BE2C (cell line): ENCODE results near the gene NAV2.
"Not testable (repeated sequence)": the region's sequence is repeated elsewhere in the genome, so short reads cannot be mapped to it uniquely, and the experiment has no call there.

Experiments
- DNase-seq: peaks from one replicate; pipeline ENCODE4 v3.0.0-alpha.2; 2020
- H3K27me3 ChIP-seq: fragments of 250-450 bp; sonication (Bioruptor Pico); 2 replicates; pipeline ENCODE4 v1.5.1; 2020; ENCODE audit warnings: mild to moderate bottlenecking
- H3K36me3 ChIP-seq: fragments of 250-450 bp; sonication (Bioruptor Pico); 2 replicates; pipeline ENCODE4 v1.5.1; 2020; ENCODE audit warnings: mild to moderate bottlenecking
- H3K4me1 ChIP-seq: fragments of 250-450 bp; sonication (Bioruptor Pico); 2 replicates; pipeline ENCODE4 v1.5.1; 2020
- H3K4me3 ChIP-seq: 2 replicates; pipeline ENCODE4 v1.5.1; 2011; ENCODE audit warnings: low read depth, low read length
- H3K9me3 ChIP-seq: fragments of 250-450 bp; sonication (Bioruptor Pico); 2 replicates; pipeline ENCODE4 v1.5.1; 2020
- TF ChIP-seq, protein P1 (sequence below): IDR thresholded peaks from 2 replicates; pipeline ENCODE4 v1.5.1; 2012; ENCODE audit warnings: mild to moderate bottlenecking, low read depth, low read length

The NAV2 gene

DNA sequence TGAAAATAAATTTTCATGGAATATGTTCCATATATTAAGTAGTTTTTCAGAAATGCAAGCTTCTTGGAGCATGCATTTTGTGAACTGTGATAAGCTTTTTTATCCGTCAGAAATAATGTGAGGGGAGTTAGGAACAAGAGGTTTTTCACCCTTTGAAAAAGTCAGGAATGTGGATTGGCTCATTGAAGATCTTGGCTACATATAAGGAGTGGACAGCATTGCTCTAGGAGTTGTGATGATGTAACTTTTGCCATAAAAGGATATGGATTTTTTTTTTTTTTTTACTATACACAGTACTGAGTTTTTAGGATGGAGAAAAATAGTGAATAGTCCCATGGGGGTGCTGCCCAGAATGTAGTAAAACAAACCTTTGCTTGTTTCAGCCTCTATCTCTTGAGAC lies 180.2 kb downstream of the NAV2 start:
- no peaks in the 10 kb centered on the region for H3K36me3 ChIP-seq
- no peak for DNase-seq
- TF ChIP-seq, protein P1, sequence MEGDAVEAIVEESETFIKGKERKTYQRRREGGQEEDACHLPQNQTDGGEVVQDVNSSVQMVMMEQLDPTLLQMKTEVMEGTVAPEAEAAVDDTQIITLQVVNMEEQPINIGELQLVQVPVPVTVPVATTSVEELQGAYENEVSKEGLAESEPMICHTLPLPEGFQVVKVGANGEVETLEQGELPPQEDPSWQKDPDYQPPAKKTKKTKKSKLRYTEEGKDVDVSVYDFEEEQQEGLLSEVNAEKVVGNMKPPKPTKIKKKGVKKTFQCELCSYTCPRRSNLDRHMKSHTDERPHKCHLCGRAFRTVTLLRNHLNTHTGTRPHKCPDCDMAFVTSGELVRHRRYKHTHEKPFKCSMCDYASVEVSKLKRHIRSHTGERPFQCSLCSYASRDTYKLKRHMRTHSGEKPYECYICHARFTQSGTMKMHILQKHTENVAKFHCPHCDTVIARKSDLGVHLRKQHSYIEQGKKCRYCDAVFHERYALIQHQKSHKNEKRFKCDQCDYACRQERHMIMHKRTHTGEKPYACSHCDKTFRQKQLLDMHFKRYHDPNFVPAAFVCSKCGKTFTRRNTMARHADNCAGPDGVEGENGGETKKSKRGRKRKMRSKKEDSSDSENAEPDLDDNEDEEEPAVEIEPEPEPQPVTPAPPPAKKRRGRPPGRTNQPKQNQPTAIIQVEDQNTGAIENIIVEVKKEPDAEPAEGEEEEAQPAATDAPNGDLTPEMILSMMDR, result no peak
- no peaks in the 10 kb centered on the region for H3K4me1 ChIP-seq
- no peaks in the 10 kb centered on the region for H3K27me3 ChIP-seq
- no peak overlapping the region for H3K4me3 ChIP-seq
- H3K9me3 ChIP-seq, result no peaks in the 10 kb centered on the region

DNA sequence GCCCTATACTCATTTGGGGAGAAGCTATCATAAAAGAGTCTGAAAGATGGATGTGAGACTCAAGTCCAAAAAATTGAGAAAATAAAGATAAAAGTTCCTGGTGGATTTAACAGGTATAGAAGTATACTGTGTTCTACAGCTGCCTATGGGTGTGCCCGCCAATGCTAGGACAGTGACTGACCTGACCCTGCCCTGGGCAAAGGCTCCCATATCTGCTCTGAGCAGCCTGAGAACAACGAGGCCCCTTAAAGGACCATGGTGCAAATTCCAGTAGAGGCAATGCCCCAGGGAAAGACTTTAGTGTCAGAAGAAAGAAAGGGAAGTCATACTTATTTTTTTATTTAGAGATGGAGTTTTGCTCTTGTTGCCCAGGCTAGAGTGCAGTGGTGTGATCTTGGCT lies 181.8 kb downstream of the NAV2 start:
- TF ChIP-seq, protein P1, result no peak
- Histone ChIP-seq H3K4me3 (no peak overlapping the region), H3K4me1 (no peaks in the 10 kb centered on the region), H3K36me3 (no peaks in the 10 kb centered on the region), H3K27me3 (no peaks in the 10 kb centered on the region), H3K9me3 (no peaks in the 10 kb centered on the region)
- no peak for DNase-seq

GRCh38 chr11:19895037-19895436 lies 182.4 kb downstream of the NAV2 start:
- not testable (repeated sequence) for H3K4me1 ChIP-seq, H3K4me3 ChIP-seq, DNase-seq, H3K36me3 ChIP-seq, H3K9me3 ChIP-seq, H3K27me3 ChIP-seq

DNA sequence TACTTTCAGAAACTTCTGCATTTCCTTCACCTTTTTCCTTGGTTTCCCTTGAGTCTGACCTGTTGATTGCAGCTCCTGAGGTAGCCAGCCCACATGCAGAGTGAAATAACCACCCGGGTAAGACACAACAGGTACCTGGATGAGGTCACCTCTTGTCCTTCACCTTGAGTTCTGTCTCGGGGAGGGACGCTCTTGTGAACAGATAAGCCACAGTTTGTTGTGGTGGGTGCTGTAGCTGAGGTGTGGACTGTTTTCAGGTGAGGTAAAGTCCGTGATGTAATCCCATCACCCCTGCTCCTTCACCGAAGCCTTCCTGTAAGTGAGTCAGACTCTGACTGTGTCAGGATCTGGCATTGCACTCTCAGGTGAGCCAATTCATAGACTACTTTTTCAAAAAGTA lies 183.1 kb downstream of the NAV2 start:
- Histone ChIP-seq H3K4me1 (no peaks in the 10 kb centered on the region), H3K4me3 (no peak overlapping the region), H3K9me3 (no peaks in the 10 kb centered on the region), H3K36me3 (no peaks in the 10 kb centered on the region), H3K27me3 (no peaks in the 10 kb centered on the region)
- TF ChIP-seq, protein P1, result no peak
- no peak for DNase-seq

DNA sequence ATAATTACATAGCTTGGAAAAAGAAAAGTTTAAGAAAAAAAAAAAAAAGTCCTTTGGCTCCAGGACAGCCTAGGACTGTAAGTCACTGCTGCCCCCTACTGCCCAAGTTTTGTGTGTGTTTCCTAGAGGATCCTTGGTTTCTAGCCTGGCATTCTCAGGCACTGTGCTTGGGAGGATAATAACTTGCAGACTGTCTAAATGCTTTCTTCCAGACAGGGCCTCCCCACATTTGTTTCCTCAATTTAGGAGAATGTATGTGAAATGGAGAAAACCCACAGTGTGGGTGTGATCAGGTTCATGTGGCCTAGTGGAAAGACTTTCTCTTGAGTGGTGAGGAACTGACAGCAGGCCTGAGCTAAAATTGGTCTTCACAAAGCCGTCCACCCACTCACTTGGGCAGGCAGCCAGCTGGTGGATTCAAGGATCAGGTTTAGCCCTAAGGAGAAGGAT lies 191.0 kb downstream of the NAV2 start:
- no peaks in the 10 kb centered on the region for H3K27me3 ChIP-seq
- no peak overlapping the region for H3K4me3 ChIP-seq
- peak; percentile 72 for DNase-seq
- TF ChIP-seq, protein P1, result peak; percentile 73
- no peaks in the 10 kb centered on the region for H3K9me3 ChIP-seq
- no peaks in the 10 kb centered on the region for H3K4me1 ChIP-seq
- no peaks in the 10 kb centered on the region for H3K36me3 ChIP-seq

- Histone ChIP-seq H3K9me3 (no peaks in the 10 kb centered on the region), H3K27me3 (no peaks in the 10 kb centered on the region), H3K4me1 (no peaks in the 10 kb centered on the region), H3K36me3 (no peaks in the 10 kb centered on the region), H3K4me3 (no peak overlapping the region)
- no peak for DNase-seq
- TF ChIP-seq, protein P1, result peak; percentile 51
Observed at GRCh38 chr11:19905280-19905853, 192.7 kb downstream of the NAV2 start.

DNA sequence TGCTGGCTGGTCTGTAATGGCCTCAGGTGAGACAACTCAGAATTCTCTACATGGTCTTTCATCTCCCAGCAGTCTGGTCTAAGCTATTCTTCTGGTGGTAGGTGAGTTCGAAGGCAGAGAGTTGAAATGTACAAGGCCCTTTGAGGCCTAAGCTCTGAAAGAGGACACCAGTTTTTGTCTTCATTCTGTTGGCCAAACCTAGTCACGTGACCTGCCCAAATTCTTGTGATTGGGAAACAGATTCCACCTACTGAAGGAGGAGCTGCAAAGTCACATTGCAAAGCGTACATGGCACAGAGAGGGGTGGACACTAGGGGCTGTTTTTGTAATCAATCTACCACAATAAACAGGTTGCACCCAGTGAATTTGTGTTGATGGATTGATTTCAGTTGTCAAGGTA lies 193.5 kb downstream of the NAV2 start:
- Histone ChIP-seq H3K4me1 (no peaks in the 10 kb centered on the region), H3K9me3 (no peaks in the 10 kb centered on the region), H3K36me3 (no peaks in the 10 kb centered on the region), H3K27me3 (no peaks in the 10 kb centered on the region), H3K4me3 (no peak overlapping the region)
- TF ChIP-seq, protein P1, result no peak
- DNase-seq, result no peak
